GM19395 (cell line): ENCODE results near the gene MCF2L2.

Experiments
- ATAC-seq: cut with Tn5 transposase; IDR thresholded peaks from one replicate; pipeline ENCODE4 v1.9.1; 2021; ENCODE audit warnings: mild to moderate bottlenecking, moderate library complexity; ENCODE audit not compliant: unreplicated experiment

MCF2L2 gene

GRCh38 chr3:183401678-183402077 lies 26.7 kb downstream of the MCF2L2 start:
- ATAC-seq, result no peak

DNA sequence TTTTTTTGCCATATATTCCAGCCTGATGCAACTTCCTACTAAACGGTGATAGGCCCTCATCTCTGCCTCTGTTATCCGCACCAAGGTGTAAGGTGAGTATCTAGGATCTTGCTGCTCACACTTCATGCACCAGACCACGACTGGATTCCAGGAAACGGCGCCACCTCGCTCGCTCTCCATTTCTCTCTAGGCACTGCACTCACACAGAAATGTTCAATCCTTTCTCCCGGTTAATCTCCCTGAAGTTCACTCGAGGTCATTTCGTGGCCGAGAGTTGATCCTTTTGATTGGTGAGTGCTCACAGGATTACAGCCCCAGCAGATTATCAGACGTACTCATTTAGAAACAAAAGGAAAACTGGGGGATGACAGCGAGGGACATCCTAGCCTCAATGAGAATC lies 28.1 kb downstream of the MCF2L2 start:
- ATAC-seq, result no peak

GRCh38 chr3:183396662-183397391 lies 31.6 kb downstream of the MCF2L2 start:
- no peak for ATAC-seq

DNA sequence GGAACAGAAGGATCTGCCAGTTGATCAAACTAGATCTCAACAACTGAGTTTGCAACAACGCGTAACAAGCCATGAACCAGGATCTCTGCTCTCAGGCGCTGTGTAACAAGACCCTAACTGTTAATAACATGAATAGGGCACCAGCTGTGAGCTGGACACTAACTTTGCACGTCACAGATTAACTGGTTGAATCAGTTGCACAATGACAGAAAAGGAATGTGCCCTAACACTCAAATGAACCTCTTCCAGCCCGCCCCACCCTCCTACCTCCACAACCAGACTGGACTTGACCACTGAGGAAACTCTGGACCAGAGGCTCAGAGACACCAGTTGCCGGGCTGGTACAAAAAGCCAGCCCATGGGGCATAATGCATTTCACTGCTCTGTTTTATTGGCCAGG lies 34.3 kb downstream of the MCF2L2 start:
- ATAC-seq, result no peak

DNA sequence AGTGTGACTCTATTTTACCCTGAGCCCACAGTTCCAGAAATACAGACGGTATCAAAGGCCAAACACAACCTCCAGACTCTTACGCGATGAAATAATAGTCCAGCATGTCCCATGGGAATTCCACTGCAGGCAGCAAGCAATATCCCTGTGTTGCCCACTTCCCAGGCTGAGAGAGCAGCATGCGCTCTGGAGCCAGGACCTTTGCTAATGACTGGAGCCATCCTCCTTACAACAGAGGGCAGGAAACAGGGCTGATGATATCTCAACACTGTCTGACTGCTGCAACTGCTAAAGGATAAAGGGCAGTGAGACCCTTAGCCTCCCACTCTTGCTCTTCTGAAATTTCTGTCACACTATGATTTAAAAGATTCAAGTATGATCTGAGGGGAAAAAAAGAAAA lies 34.8 kb downstream of the MCF2L2 start:
- ATAC-seq, result no peak

GRCh38 chr3:183392186-183393034 lies 36.0 kb downstream of the MCF2L2 start:
- no peak for ATAC-seq

DNA sequence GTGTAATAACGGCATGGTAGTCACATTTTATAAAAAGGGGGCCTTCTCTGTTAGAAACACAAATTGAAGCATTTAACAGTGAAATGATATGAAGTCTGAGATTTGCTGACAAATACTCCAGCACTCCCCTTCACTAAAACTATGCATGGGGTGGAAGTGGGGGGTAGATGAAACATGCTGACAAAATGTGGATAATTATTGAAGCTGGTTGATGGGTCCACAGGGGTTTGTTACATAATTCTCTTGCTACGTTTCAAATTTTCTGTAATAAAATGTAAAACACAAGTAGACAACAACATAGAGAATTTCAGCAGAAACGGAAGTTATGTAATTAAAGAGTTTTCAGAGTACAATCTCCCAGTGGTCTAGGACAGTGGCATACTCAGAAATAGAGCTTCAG lies 37.0 kb downstream of the MCF2L2 start:
- no peak for ATAC-seq

DNA sequence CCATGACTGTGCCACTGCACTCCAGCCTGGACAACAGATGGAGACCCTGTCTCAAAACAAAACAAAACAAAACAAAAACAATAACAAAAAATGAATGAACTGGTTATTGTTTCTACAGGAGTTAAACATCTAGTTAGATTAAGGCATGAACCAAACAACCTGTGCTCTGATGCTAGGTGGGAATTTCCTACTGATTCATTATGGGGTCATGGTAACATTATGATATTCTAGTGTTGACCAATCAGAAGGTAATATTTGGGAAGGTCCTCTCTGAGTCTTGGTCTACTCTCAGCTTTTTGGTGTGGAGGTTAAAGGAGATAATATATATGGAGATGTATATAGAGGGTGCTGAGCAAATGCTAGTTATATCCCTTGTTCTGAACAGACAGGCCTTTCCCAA lies 37.6 kb downstream of the MCF2L2 start:
- no peak for ATAC-seq

DNA sequence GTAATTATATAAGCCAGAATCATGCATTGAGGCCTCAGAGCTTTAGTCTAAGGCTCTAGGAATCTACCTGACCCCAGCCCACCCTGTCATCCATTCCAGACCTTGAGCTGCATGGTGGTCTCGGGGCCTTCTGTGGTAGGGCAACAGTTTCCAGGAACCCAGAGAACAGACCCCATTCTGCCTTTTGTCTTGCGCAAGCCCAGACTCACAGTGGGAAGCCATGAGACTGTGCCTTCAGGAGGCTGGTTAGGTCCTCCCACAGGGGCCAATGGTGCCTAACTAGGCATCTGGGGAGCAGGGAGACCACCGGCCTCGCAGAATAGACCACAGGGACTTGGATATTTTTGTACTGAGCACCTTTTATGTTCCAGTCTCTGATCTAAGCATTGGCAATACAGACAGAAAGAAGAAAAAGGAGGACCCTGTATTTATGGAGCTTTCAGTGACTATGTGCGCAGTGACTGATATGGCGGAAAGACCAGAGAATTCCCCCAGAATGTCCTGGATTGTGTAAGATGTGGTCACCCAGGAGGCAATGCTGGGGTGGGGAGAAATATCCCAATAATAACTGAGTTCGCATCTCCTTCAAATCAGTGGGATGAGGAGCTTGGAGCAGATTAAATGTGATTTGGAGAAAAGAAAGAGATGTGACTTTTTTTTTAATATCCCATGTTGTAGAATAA lies 40.1 kb downstream of the MCF2L2 start:
- no peak for ATAC-seq

DNA sequence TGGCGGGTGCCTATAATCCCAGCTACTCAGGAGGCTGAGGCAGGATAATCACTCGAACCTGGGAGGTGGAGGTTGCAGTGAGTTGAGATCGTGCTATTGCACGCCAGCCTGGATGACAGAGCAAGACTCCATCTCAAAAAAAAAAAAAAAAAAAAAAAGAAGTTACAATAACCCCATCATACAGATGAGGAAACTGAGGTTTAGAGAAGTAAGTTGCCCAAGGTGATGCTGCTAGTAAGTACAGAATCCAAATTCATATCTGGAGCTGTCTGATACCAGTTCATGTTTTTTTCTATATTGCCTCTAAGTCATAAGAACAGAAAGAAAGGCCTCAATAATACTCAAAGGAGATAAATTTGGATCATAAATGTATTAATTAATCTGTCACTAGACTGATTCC lies 40.6 kb downstream of the MCF2L2 start:
- no peak for ATAC-seq

GRCh38 chr3:183386651-183387050 lies 41.8 kb downstream of the MCF2L2 start:
- ATAC-seq, result no peak

DNA sequence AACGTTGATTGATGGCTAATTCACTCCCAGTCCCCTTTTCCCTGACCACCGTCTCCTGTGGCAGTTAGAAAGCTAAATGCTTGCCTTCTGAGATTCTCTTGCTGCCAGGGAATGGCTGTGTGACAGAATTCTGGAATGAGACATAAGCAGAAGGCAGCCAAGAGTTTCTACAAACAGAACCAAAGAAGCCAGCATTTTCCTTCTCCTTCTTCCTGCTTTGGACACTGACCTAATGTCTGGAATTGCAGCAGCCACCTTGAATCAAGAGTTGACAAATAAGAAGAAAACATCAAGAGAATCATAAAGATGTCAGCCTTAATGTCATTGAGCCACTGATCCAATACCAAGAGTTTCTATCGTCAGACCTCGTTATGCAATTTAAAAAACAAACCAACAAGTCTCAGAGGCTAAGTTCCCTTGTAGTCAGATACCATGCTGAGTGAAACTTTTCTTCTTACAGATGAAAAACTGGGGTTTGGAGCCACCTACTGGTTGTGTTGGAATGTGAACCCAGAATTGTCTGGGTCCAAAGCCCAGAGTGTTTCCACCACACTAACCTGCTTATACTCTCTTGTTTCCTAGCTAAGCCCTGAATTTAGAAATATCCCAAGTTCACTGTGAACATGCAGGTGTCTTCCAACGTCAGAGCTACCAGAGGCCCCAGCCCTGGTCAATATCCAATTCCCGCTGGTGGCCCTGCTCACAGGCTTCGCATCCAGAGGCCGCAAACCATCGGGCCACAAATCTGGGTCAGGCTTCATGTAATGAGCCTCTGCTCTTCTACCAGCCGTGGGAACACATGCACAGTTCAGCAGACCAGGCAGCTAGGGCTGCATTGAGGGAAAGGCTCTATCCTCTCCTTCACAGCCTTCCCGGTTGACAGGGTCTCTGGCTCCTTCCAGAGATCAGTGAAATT lies 42.5 kb downstream of the MCF2L2 start:
- peak; percentile 69 for ATAC-seq

- no peak for ATAC-seq
These were observed 46.7 kb downstream of the MCF2L2 start for GRCh38 chr3:183381673-183382072.

DNA sequence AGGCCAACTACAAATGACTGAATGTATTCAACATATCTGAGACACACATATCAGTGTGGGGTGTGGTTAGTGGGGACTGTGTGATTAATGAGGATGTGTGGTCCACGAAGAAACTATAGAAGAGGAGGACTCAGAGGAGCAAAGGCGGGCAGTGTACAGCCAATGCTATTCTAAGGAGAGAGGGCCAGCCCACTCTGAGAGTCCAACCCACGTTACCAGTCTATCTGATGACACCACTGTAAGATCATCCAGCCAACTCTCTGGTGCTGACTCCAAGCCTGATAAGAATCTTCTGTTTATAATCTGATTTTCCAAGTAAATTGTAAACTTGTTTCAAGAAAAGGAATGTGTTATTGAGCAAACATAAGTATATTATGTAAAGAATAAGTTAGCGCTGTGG lies 47.2 kb downstream of the MCF2L2 start:
- ATAC-seq, result no peak

GRCh38 chr3:183378951-183379350 lies 49.5 kb downstream of the MCF2L2 start:
- ATAC-seq, result no peak

GRCh38 chr3:183378545-183378944 lies 49.9 kb downstream of the MCF2L2 start:
- ATAC-seq, result no peak

- ATAC-seq, result no peak
These were observed 50.4 kb downstream of the MCF2L2 start for GRCh38 chr3:183378008-183378407.

DNA sequence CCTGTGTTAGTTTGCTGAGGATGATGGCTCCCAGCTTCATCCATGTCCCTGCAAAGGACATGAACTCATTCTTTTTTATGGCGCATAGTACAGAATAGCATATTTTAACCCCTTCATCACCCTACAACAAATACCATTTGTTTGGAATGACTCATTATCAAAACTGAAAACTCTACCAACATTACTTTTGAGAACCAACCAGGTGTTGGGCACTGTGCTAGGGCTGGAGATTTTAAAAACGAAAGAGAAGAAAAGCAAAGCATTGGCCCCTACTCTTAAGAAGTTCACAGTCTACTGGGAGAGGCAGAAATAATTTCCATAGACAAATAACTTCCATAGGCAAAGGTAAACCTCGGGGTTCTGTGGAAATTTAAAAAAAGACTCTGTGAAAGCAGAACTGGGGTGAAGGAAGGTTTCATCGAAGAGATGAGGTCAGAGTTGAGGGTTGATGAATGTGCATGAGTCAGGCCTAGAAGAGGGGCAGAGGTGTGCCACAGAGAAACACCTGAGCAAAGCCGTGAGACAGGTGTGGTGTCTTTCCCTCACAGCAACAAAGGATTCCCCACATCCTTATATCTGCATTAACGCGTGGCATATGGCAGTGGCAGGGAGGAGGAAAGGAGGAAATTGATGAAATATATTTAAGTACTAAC lies 51.0 kb downstream of the MCF2L2 start:
- no peak for ATAC-seq

DNA sequence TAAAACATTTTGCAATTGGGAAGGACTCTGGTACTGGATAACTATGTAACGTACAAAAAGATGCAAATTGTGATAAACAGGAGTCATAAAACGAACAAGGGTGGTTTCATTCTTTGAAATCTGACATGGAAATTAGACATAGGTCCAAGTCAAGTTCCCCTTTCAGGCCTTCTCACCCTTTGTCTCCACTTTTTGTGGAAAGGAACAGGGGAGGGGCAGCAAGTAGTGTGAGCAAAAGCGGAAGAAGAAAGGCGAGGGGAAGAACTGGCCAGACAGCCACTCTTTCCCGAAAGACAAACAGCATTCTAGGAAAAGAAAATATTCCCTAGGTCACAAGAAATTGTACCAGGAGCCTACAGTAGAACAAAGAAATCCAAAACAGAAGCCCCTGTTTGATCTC lies 52.6 kb downstream of the MCF2L2 start:
- ATAC-seq, result no peak

- no peak for ATAC-seq
These were observed 53.1 kb downstream of the MCF2L2 start for GRCh38 chr3:183375337-183375736.
